Mesenchymal stem cell (in vitro differentiated cells and primary cell): ENCODE results near the gene ADAMTS10.
A peak's percentile ranks its signal among the peaks of the same experiment; 100 is the strongest.

Experiments used
- DNase-seq: peaks from one replicate; pipeline ENCODE4 v3.0.0-alpha.2; 2013
- H2AFZ ChIP-seq: one replicate; pipeline ENCODE4 v1.6.1; 2013; ENCODE audit warnings: low read depth, mild to moderate bottlenecking, control low read depth, inconsistent platforms, low read length, moderate library complexity
- H2AK5ac ChIP-seq: 2 replicates; pipeline ENCODE4 v1.6.1; 2013; ENCODE audit warnings: low read length, moderate library complexity, mild to moderate bottlenecking, inconsistent platforms; ENCODE audit not compliant: severe bottlenecking
- H2BK120ac ChIP-seq: one replicate; pipeline ENCODE4 v1.6.1; 2013; ENCODE audit warnings: low read depth, mild to moderate bottlenecking, inconsistent platforms, low read length, moderate library complexity
- H2BK12ac ChIP-seq, 2 experiments: one replicate each; pipeline ENCODE4 v1.6.1; 2013; ENCODE audit warnings: inconsistent platforms in 2 of 2, low read length in 2 of 2, mild to moderate bottlenecking in 2 of 2, moderate library complexity in 2 of 2, control low read depth in 1 of 2
- H2BK15ac ChIP-seq: one replicate; pipeline ENCODE4 v1.6.1; 2013; ENCODE audit warnings: mild to moderate bottlenecking, low read depth, inconsistent platforms; ENCODE audit not compliant: poor library complexity, severe bottlenecking
- H2BK5ac ChIP-seq: 2 replicates; pipeline ENCODE4 v1.6.1; 2013; ENCODE audit warnings: low read depth, mild to moderate bottlenecking, low read length, control low read depth, inconsistent platforms; ENCODE audit not compliant: poor library complexity, severe bottlenecking
- H3K14ac ChIP-seq, 2 experiments: one replicate each; pipeline ENCODE4 v1.6.1; 2013; ENCODE audit warnings: inconsistent platforms in 2 of 2, low read length in 2 of 2, control low read depth in 1 of 2, mild to moderate bottlenecking in 1 of 2, moderate library complexity in 1 of 2
- H3K18ac ChIP-seq, 2 experiments: one replicate each; pipeline ENCODE4 v1.6.1; 2013; ENCODE audit warnings: inconsistent platforms in 2 of 2, low read length in 2 of 2, control low read depth in 1 of 2, low read depth in 1 of 2, mild to moderate bottlenecking in 1 of 2
- H3K23ac ChIP-seq, 2 experiments: one replicate each; pipeline ENCODE4 v1.6.1; 2013; ENCODE audit warnings: inconsistent platforms in 2 of 2, low read length in 2 of 2, mild to moderate bottlenecking in 2 of 2, moderate library complexity in 2 of 2, control low read depth in 1 of 2
- H3K27ac ChIP-seq: 2 replicates; pipeline ENCODE4 v1.5.1; 2013; ENCODE audit warnings: mild to moderate bottlenecking, moderate library complexity, low read length, control low read depth, inconsistent platforms; ENCODE audit not compliant: poor library complexity, severe bottlenecking
- H3K27me3 ChIP-seq, 2 experiments: 2 replicates each; pipeline versions ENCODE4 v1.6.1 to v1.7.0; 2013; ENCODE audit warnings: low read length in 2 of 2, mild to moderate bottlenecking in 2 of 2, moderate library complexity in 2 of 2, control low read depth in 1 of 2, inconsistent platforms in 1 of 2; ENCODE audit not compliant: control insufficient read depth in 1 of 2, insufficient read depth in 1 of 2
- H3K36me3 ChIP-seq, 2 experiments: 2 replicates each; pipeline versions ENCODE4 v1.6.1 to v1.7.0; 2013; ENCODE audit warnings: low read length in 2 of 2, control low read depth in 1 of 2, inconsistent platforms in 1 of 2, low read depth in 1 of 2, mild to moderate bottlenecking in 1 of 2; ENCODE audit not compliant: insufficient read depth in 2 of 2, control insufficient read depth in 1 of 2
- H3K4ac ChIP-seq, 2 experiments: one replicate each; pipeline ENCODE4 v1.6.1; 2013; ENCODE audit warnings: inconsistent platforms in 2 of 2, low read length in 2 of 2, mild to moderate bottlenecking in 2 of 2, moderate library complexity in 2 of 2, control low read depth in 1 of 2, low read depth in 1 of 2
- H3K4me1 ChIP-seq: 2 replicates; pipeline ENCODE4 v1.6.1; 2013; ENCODE audit warnings: low read depth, low read length, control low read depth; ENCODE audit not compliant: control insufficient read depth, insufficient read depth
- H3K4me2 ChIP-seq: 2 replicates; pipeline ENCODE4 v1.6.1; 2013; ENCODE audit warnings: low read length, mild to moderate bottlenecking, inconsistent platforms; ENCODE audit not compliant: poor library complexity, severe bottlenecking
- H3K4me3 ChIP-seq, 2 experiments: 2 replicates each; pipeline versions ENCODE4 v1.5.1 to v1.7.0; 2013; ENCODE audit warnings: low read length in 2 of 2, mild to moderate bottlenecking in 2 of 2, control low read depth in 1 of 2, low read depth in 1 of 2; ENCODE audit not compliant: insufficient read depth in 1 of 2
- H3K79me1 ChIP-seq: replicated peaks from 2 replicates; pipeline ENCODE4 v1.6.1; 2013; ENCODE audit warnings: mild to moderate bottlenecking, control low read depth, low read length, inconsistent platforms; ENCODE audit not compliant: poor library complexity, severe bottlenecking
- H3K9ac ChIP-seq: 2 replicates; pipeline ENCODE4 v1.7.0; 2013; ENCODE audit warnings: mild to moderate bottlenecking, low read length, moderate library complexity
- H3K9me3 ChIP-seq: 2 replicates; pipeline ENCODE4 v1.7.0; 2013; ENCODE audit warnings: mild to moderate bottlenecking, low read length; ENCODE audit not compliant: control insufficient read depth
- H4K8ac ChIP-seq: one replicate; pipeline ENCODE4 v1.6.1; 2013; ENCODE audit warnings: inconsistent platforms, mild to moderate bottlenecking, low read length, moderate library complexity
- H4K91ac ChIP-seq: one replicate; pipeline ENCODE4 v1.6.1; 2013; ENCODE audit warnings: mild to moderate bottlenecking, low read length, inconsistent platforms
- WGBS: methylation state at CpG from one replicate; pipeline ENCODE4 v1.1.7; 2013; ENCODE audit warnings: mixed read lengths; 5-methylcytosine and 5-hydroxymethylcytosine counted together

The ADAMTS10 gene

GRCh38 chr19:8630796-8631424 lies 20.4 kb upstream of the ADAMTS10 start:
- Histone ChIP-seq H3K79me1 (no peaks in the 10 kb centered on the region), H2BK120ac (no peak overlapping the region), H3K27me3 (peaks cover 0 to 9% of the 10 kb centered on the region in 2 experiments), H3K9me3 (no peaks in the 10 kb centered on the region), H3K23ac (no peak overlapping the region), H3K4me2 (peak overlapping the region; percentile 14), H3K4ac (no peak overlapping the region), H3K9ac (no peak overlapping the region), H2AK5ac (no peak overlapping the region), H3K18ac (no peak overlapping the region), H3K36me3 (no peaks in the 10 kb centered on the region), H4K91ac (no peak overlapping the region), H3K4me1 (peaks cover 9% of the 10 kb centered on the region), H2BK12ac (no peak overlapping the region), H2BK5ac (no peak overlapping the region), H4K8ac (no peak overlapping the region), H3K4me3 (no peak overlapping the region), H3K27ac (peak overlapping the region; percentile 54), H2BK15ac (no peak overlapping the region), H3K14ac (no peak overlapping the region), H2AFZ (no peak overlapping the region)
- WGBS, result 63% methylated on average over 5 of the region's 6 CpGs
- DNase-seq, result no peak

GRCh38 chr19:8629996-8630683 lies 19.6 kb upstream of the ADAMTS10 start, which contains the start of gene NFILZ:
Gene NFILZ (plus strand): TSS chr19:8630633. CDS start chr19:8676766, 46,133 bp downstream.
- Histone ChIP-seq H2BK12ac (no peak within 1 kb of the TSS), H3K27me3 (peaks cover 0 to 9% of the 10 kb centered on the region in 2 experiments), H3K27ac (peak within 1 kb of the TSS; percentile 54), H3K4me2 (peak within 1 kb of the TSS; percentile 14), H4K91ac (no peak within 1 kb of the TSS), H3K4me3 (no peak within 1 kb of the TSS), H3K4ac (no peak within 1 kb of the TSS), H2AFZ (no peak within 1 kb of the TSS), H2BK5ac (no peak within 1 kb of the TSS), H3K4me1 (peaks cover 9% of the 10 kb centered on the region), H3K9ac (no peak within 1 kb of the TSS), H2BK120ac (no peak within 1 kb of the TSS), H3K14ac (no peak within 1 kb of the TSS), H3K23ac (no peak within 1 kb of the TSS), H2BK15ac (no peak within 1 kb of the TSS), H3K9me3 (no peaks in the 10 kb centered on the region), H2AK5ac (no peak within 1 kb of the TSS), H3K18ac (no peak within 1 kb of the TSS), H4K8ac (no peak within 1 kb of the TSS), H3K36me3 (no peaks in the 10 kb centered on the region), H3K79me1 (no peaks in the 10 kb centered on the region)
- WGBS, result 87% methylated on average over 9 of the region's 11 CpGs
- DNase-seq, result no peak

- H3K9me3 ChIP-seq, result no peaks in the 10 kb centered on the region
- H3K79me1 ChIP-seq, result no peaks in the 10 kb centered on the region
- no peak overlapping the region for H2AFZ ChIP-seq
- H3K27me3 ChIP-seq, result peaks cover 0 to 9% of the 10 kb centered on the region in 2 experiments
- H2BK12ac ChIP-seq, result no peak overlapping the region
- H3K27ac ChIP-seq, result no peak overlapping the region
- H3K4ac ChIP-seq, result no peak overlapping the region
- H3K18ac ChIP-seq, result no peak overlapping the region
- no peak overlapping the region for H3K23ac ChIP-seq
- no peak overlapping the region for H2BK15ac ChIP-seq
- no peak overlapping the region for H3K4me2 ChIP-seq
- H4K91ac ChIP-seq, result no peak overlapping the region
- no peak overlapping the region for H2BK120ac ChIP-seq
- H2BK5ac ChIP-seq, result no peak overlapping the region
- no peak overlapping the region for H3K4me3 ChIP-seq
- H3K4me1 ChIP-seq, result peaks cover 9% of the 10 kb centered on the region
- H3K36me3 ChIP-seq, result no peaks in the 10 kb centered on the region
- H3K9ac ChIP-seq, result no peak overlapping the region
- no peak overlapping the region for H3K14ac ChIP-seq
- WGBS, result 69% methylated on average over 1 of the region's 2 CpGs
- H2AK5ac ChIP-seq, result no peak overlapping the region
- DNase-seq, result no peak
- no peak overlapping the region for H4K8ac ChIP-seq
These were observed 18.7 kb upstream of the ADAMTS10 start for GRCh38 chr19:8629184-8629583.

GRCh38 chr19:8626842-8627241 lies 16.3 kb upstream of the ADAMTS10 start:
- H3K23ac ChIP-seq, result no peak overlapping the region
- H3K14ac ChIP-seq, result no peak overlapping the region
- 86% methylated on average over 7 of the region's 8 CpGs for WGBS
- H4K8ac ChIP-seq, result no peak overlapping the region
- H4K91ac ChIP-seq, result no peak overlapping the region
- H3K9ac ChIP-seq, result no peak overlapping the region
- H3K4me2 ChIP-seq, result no peak overlapping the region
- H2AK5ac ChIP-seq, result no peak overlapping the region
- H3K4ac ChIP-seq, result no peak overlapping the region
- no peaks in the 10 kb centered on the region for H3K9me3 ChIP-seq
- no peak overlapping the region for H2BK5ac ChIP-seq
- H3K27me3 ChIP-seq, result peaks cover 0 to 6% of the 10 kb centered on the region in 2 experiments
- H3K27ac ChIP-seq, result no peak overlapping the region
- peaks cover 9% of the 10 kb centered on the region for H3K4me1 ChIP-seq
- no peak overlapping the region for H3K4me3 ChIP-seq
- no peak overlapping the region for H3K18ac ChIP-seq
- no peak overlapping the region for H2BK120ac ChIP-seq
- no peak overlapping the region for H2BK12ac ChIP-seq
- no peaks in the 10 kb centered on the region for H3K36me3 ChIP-seq
- H3K79me1 ChIP-seq, result no peaks in the 10 kb centered on the region
- DNase-seq, result no peak
- no peak overlapping the region for H2AFZ ChIP-seq
- no peak overlapping the region for H2BK15ac ChIP-seq
